ENCODE data around the gene ARHGAP10.
"Not testable (repeated sequence)": the region's sequence is repeated elsewhere in the genome, so short reads cannot be mapped to it uniquely, and the experiment has no call there.

The ARHGAP10 gene

DNA sequence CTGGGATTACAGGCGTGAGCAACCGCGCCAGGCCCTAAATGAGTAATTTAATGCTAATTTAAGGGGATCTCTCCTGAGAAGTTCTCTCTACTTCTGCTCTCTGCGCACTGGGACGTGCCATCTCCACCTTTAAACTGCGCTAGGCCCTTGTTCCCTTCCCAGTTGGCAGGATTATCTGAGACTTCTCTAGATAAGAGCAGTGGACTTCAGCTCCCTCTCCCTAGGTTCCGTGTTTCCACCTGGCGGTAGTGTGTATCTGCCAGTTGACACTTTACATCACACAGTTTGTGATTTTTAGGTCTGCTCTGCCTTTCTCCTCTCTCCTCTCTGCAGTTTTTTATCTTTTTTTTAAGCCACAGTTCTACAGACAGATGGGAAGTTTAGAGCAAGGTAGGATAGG lies 40.2 kb downstream of the ARHGAP10 start:
- no peak for DNase-seq

DNA sequence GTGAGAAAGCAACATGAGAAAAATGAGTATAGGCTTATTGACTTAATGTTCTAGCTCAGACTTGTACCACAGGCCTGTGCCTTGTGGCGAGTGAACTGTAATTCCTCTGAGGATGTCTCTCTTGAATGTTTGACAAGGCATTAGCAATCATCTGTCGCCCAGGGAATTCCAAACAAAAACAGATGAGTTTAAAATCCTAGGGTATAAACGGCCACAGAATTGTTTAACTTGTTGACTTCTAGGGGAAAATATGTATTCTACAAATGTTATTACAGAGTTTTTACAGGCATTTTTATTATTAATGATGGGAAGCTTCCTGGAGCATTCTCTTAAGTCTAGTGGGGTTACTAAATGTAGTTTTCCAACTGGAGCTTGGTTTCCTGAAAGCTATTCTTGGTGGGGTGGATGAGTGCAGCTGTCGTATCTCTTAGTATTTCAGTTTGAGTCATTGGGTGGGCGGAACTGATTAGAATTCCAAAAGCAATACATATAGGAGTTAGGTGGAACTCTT lies 40.6 kb downstream of the ARHGAP10 start:
- DNase-seq: no peak

DNA sequence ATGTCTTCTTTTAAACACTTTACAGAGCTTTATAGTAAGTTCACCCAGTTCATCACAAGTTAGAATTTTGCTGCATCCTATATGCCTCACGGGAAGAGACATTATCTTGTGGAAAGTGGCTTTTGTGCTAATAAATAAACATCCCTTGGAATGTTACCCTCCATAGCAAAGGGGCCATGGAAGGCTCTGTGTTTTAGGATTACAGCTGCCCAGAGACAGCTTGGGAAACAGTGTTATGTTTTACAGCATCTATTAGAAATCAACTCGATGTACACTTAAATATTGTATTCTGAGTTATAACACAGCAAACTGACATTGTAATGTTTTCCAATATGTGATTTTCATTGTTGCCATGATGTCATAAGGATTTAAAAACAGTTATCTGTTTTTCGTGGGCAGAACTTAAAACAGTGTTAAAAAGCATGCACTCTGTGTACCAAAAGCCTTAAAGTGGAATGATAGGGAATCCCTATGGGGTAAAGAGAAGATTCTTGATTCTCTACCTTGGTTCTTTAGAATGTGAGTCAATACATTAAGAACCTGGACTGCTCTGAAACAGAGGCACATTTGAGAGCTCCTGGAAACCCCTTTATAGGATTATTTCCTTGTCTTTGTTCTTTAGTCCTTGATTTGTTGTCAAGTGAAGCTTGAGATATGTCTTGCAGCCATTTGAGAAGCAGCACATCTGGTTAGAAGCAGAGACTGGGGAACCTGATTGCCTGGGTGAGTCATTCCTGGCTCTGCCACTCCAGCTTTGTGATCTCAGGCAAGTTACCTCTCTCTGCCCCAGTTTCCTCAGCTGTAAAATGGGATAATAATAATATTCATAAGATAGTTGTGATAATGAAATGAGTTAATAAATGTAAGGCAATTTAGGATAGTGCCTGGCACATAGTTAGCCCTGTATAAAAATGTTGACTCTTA lies 41.6 kb downstream of the ARHGAP10 start:
- DNase-seq: no peak

DNA sequence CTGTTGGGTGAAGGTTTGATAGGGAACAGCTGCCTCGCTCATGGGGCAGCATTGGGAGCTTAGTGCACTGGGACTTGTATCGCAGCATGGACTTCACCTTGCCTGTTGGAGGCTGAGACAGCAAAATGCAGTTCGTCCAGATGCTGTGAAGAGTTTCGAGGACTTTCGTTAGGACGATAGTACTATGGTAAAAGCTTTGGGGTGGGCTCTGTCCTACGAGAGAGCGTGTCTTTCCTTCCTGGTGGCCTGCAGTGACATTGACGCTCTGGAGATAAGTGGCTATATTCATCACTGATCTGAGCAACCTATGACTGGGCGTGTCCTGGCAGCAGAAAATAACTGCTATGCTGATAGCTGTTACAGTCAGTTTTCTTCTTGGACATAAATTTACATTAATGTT lies 44.8 kb downstream of the ARHGAP10 start:
- DNase-seq: no peak

DNA sequence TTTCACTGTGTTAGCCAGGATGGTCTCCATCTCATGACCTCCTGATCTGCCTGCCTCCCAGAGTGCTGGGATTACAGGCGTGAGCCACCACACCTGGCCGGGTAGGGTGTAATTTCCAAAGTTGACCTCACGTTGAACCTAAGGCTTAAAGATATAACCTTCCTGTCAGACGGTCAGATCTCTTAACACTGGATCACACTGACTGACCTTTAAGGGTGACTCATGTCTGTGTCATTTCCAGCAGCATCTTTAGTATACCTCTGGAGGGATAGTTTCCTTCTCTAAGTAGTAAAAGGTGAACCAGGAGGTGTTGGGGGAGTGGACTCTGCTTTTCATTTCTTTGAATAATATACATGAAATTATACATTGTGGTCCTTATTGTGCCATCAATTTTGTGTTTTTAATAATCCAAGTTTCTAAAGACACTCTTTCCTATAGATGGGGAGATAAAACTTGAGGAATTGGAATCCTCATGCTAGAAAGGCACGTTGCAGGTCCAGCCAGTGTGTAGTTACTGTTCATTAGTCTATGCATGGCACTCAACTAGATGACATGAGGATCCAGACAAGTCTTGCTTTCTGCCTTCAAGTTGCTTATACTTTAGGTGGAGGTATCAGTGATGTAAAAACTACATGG lies 45.7 kb downstream of the ARHGAP10 start:
- DNase-seq: no peak

DNA sequence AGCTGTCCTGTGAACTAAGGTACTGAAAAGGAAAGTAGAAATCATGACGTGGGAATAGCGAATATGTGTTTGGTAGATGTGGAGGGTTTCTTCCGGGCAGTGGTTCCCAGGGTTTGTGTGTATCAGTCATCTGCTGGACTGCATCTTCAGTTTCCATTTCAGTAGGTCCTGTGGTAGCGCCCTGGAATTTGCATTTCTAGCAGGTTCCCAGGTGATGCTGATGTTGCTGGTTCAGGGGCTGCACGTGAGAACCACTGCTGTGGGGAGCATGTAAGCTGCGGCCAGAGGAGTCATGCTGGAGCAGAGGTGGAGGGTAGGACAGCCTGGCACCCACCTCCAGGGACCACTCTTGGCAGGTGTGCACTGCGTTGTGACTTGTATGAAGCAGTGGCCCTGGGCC lies 47.1 kb downstream of the ARHGAP10 start:
- no peak for DNase-seq

DNA sequence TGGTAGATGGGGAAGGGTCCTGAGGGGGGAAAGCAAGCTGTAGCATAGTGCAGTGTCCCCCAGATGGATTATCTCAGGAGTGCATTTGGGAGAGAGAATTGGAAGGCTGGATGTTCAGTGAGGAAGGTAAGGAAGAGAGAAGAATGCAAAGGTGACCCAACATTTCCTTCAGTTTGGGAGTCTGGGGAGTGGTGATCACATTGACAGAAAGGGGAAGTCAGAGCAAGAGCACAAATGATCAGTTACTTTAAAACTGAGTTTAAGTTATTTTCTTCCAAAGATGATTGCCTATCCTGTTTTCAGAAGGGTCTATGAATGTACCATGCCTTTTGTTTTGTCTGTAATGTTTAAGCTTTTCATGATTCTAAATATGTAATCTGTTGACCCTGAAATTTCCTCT lies 47.6 kb downstream of the ARHGAP10 start:
- no peak for DNase-seq

DNA sequence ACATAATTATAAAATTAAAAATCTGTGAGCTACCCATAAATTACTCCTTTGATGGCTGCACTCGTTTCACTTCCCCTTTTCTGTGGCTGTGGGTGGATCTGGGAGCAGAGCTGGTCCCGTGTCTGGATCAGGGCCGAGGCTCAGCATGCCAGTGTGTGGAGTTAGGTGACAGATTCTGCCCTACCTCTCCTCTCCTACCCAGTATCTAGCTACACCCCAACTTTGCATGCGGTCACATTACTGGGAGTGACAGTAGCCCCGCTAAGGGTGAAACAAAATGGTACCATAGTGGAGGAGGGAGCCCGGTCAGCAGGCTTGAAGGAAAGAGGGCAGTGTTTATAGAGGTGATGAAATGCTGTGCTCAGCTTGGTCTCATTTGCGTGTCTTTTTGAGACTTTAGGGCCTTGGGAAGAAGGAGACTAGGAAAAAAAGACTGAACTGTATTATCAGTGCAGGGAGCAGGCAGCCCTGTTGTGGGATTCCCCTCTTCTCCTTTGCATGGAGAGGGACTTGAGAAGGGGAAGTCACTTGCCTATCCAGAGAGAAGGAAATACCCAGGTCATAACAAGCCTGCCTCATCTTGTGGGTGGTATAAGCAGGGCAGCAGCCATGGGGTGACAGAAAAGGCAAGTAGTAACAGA lies 48.4 kb downstream of the ARHGAP10 start:
- no peak for DNase-seq

DNA sequence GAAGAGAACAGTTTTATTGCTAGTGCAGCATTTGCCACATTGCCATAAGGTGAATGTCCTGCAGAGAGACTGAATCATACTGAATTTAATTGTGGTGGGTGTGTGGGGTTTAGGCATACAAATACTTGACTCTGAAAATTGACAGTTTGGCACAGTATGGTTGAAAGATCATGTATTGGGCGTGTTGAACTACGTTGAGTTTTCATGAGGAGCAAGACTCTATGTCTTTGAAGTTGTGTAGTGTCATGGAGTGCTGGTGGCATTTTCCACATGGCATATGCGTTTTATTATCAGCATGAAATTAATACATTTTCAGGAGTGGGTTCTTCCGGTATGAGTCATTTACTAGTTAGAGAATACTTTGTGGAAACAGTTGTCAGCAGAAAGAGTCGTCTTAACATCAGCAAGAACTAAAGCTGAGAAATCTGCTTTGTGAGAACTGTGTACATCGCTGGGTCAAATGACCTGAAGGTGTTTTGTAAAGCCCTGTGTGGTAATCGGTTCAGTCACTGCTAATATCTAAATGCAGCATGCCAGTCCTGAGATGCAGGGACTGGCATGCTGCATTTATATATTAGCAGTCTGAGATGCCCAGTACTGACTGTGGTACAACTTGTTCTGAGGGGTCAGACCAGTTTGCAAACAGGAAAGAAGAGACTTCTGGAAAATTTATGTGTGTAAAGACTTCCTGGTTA lies 50.3 kb downstream of the ARHGAP10 start:
- no peak for DNase-seq

DNA sequence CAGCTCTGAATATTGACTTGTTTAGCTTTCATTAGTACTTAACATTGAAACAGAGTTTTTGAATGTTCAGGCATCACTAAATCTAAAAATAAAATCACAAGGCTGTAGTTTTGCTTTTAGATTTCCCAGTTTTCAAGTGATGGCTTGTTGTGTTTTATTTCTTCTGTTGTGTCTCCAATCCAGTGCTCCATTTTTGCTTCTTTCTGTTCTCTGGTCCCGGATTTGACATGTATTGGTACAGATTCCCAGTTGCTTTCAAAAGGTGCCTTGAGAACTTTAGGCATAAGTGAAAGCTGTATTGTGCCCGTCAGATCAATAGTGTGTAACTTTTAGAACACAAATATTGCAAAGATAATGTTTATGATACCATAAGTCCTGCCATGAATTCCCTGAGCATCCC lies 53.2 kb downstream of the ARHGAP10 start:
- no peak for DNase-seq

DNA sequence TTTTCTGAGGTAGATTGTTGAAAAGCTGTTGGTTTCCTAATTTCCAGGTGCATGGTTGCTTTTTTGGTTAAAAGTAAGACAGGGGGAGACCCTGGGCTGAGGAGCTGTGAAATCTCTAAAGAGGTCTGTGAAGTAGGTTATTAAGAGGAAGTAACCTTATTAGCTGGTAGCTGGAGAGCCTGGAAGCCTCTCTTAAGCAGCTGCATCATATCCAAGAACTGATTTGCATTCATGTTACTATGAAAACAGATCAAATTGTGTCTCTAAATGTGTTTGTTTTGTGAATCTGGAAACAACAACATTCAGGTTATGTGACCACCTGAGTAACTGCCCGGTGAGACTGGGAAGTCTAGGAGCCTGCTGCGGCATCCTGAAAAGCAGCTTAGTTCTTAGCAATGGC lies 54.1 kb downstream of the ARHGAP10 start:
- DNase-seq: no peak

DNA sequence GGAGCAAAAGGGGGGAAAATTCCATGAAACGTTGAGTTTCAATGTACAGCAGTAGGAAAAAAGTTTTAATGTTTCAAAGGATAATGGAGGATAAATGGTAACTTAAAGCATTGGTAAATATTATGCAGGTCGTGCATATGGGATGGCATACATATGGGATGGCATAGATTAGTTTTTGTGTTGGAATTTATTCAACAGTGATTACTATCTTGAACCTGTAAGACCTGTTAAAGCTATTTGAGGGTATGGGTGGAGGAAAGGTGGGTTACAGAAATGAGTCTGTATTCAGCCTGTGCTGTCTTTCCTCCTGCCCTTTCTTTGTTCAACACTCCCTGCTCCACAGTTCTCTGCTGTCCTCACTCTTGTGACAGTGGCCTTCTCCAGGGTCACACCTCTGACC lies 54.6 kb downstream of the ARHGAP10 start:
- DNase-seq: no peak

DNA sequence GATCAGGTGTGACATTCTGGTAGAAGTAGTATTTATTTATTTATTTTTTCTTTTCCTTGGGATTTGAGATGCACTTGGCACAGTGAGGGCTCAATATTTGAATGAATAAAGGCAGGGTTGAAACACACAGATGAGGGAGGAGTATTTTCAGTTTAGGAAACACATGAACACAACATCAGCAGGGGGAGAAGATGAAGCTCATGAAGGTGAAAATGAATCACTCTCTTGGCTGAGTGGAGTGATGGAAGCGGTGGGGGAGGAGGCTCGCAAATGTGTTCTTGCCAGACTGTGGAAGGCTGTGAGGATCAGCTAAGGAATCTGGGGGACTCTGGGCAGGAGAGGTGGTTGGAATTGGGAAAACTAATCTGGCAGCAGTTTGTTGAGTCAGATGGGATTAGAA lies 55.3 kb downstream of the ARHGAP10 start:
- no peak for DNase-seq

DNA sequence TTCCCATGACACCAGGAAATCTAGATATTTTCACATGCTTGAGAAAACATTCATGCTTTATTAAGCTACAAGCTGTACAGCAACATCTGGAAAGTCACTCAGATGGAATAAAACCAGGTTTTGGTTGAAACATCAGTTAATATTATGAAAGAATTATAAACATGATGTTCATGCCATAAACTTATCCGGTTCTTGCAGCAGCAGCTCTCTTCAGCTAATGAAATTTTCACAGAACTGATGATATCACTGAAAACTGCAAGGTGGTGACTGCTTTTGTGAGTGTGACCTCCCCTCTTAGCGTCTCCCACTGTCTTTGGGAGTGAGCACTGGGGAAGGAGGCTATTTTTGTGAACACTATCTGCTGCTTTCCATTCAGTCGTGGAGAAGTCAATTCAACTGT lies 56.9 kb downstream of the ARHGAP10 start:
- DNase-seq: no peak

DNA sequence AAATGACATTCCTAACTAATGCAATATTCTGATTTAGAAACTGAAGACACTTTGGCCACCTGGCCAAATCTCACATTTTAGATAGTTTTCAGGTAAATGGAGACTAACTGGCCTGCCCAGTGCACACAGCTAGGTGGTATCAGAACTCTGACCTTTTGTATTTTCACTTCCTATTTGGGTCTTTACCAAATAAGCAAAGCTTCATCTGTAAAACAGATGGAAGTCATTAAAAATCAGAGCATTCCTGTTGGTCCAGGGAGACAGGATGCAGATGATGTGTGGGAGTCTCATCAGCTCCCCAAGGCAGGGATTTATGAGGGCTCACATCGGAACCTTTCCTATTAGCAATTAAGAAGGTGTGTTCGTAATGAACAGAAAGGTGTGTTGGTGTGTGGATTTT lies 57.7 kb downstream of the ARHGAP10 start:
- no peak for DNase-seq

DNA sequence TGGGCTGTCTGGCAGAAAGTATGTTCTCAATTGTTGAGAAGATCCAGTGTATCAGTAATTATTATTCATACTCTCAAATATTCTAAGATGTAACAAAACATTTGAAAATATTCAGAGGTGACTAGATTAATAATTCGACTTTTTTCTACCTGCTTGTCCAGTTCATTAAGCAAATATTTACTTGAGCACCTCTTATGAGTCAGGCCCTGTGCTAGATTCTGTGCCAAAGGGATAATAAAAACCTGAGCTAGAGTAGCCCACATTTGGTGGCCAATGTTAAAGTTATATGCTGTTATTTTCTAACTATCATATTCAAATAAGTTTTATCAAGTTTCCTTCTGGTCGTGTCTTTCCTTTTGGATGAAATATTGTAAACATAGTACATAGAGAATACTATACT lies 58.5 kb downstream of the ARHGAP10 start:
- DNase-seq: no peak

DNA sequence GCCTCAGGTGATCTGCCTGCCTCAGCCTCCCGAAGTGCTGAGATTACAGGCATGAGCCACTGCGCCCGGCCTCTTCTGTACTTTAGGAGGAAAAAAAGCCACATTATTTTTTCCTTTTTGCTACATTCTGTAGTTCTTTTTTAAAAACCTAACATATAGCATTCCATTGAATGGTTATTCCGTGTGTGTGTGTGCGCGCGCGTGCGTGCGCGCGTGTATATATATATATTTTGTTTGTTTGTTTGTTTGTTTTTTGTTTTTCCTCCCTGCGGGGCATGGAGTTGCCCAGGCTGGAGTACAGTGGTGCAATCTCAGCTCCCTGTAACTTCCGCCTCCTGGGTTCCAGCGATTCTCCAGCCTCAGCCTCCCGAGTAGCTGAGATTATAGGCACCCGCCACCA lies 59.5 kb downstream of the ARHGAP10 start:
- no peak for DNase-seq

DNA sequence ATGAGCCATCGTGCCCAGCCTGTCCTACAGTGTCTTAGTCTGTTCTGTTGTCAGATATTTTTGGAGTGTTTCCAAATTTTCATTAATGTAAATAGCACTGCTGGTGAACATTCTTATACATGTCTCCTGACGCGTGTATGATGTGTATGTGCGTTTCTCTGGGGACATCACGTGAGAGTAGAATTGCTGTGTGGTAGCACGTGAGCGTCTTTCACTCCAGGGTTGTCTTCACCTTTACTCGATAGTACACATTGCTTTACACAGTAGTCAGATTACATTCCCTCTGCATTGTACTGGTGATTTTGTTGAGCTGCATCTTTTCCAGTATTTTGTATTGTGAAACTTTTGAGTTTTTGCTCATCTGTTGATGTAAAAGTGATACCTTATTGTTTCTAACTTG lies 60.0 kb downstream of the ARHGAP10 start:
- no peak for DNase-seq

DNA sequence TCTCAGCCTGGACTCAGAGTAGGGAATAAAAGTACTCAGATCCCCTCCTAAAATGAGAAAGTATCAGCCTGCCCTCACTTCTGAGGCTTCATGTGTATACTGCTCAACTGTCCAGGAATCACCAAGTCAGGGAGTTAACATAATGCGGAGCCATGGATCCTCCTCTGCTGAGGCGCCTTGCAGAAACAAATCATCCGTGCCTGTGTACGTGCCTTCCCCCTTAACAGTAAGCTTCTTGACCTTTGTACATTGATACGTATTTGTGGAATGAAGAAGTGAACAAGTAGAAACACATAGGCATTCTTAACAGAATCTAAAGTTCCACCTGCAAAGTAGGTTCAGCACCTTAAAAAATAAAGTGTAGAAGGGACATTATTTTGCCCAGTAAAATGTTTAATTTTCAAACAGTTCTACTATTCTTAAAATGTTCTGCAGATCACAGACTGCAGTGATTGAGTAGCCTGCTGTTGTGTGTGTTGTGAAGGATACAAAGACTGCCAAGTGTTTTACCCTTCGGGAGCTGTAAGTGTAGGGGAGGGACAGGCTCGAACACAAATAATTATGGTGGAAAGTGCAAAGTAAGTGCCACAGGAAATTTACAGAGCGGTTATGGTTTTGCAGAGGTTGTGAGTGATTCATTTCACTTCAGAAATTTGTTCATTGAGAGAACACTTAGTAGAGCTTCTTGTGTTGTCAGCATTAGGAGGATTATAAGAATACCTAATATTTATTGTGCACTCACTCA lies 61.9 kb downstream of the ARHGAP10 start:
- DNase-seq: no peak

DNA sequence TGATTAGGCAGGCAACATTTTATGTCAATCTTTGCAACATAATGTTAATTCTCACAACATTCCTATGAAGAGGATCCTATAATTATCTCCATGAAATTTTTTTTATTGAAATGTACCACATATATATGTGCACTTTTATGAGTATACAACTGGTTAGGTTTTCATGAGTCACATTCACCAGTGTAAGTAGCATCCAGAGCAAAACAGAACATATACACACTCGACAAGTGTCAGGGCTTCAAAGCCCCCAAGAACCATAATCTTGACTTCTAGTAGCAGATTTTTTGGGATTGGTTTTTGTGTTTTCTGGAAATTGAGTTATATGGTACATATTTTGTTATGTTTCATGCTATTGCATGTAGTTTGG lies 62.4 kb downstream of the ARHGAP10 start:
- no peak for DNase-seq

DNA sequence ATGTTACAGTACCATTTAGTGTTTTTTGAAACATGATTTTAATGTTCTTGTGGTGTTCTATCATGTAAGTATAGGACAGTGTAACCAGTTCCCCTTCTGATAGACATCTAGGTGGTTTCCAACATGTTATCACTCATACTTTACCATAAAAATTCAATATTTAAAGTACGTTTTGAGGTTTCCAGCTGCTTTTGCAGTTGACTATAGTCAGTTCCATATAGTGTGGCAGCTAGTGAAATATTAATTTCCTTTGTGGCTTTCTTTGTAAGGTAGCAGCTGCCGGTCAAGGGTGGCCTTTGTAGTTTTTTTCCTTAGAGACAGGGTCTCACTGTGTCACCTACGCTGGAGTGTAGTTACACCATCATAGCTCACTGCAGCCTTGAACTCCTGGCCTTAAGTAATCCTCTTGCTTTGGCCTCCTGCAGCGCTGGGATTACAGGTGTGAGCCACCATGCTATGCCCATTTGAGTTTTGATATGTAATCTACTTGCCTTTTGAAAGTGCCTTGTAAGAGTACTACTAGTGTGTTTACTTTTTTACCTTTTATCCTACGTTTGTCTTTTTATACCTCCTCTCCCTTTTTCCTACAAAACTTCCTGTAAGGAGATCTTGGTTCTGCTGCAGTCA lies 63.0 kb downstream of the ARHGAP10 start:
- no peak for DNase-seq

DNA sequence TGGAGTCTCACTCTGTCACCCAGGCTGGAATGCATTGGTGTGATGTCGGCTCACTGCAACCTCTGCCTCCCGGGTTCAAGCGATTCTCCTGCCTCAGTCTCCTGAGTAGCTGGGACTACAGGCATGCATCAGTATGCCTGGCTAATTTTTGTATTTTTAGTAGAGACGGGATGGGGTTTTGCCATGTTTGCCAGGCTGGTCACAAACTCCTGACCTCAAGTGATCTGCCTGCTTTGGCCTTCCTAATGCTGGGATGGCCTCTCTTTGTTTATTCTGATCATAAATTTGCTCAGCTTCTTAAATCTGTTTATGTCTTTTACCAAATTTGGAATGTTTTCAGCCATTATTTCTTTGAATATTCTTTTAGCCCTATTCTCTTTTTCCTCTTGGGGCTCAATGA lies 67.2 kb downstream of the ARHGAP10 start:
- DNase-seq: not testable (repeated sequence)
